Measurements from ENCODE around the gene MMP24. TPM values are rescaled to one million over a fixed set of nuclear protein-coding genes. Genes with fewer than 3 reads are reported as not detected.

Gene MMP24
- total and polyA plus RNA-seq, 2 experiments from 2014 or later, result 0.70 to 8.5 TPM

DNA sequence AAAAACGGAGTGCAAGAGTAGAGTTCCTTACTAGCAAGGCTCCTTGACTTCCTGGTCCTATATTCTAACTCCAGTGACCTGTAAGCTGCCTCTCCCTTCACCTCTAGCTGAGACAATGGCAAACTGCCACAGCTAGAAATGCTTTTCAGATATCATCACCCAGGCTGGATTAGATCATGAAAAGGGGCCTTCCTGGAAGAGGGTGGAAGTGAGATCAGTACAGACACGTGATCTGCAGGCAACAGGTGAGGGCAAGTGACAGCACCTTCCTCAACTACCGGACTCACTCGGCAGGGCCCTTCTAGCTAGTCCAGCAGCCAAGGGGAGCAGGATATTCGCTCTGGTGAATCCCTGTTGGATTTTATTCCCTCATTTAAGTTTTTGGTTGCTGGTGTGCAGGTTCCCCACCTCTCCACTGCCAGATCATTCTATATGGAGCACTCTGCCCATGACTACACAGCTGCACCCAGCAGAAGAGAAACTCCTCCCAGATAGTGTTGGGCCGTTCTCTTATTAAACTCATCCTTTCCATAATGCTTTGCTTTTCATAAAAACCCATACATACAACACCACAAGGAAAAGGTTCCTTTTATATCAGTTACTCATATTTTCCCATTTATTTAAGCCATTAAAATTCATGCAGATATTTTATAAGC, 92.1 kb downstream of the MMP24 start:
- Histone ChIP-seq H3K36me3 (ENCODE audit: low read depth) (no peaks in the 10 kb centered on the region), H2AFZ (no peak overlapping the region), H3K9me2 (ENCODE audit: insufficient read depth) (no peaks in the 10 kb centered on the region), H3K79me2 (ENCODE audit: insufficient read depth) (no peaks in the 10 kb centered on the region), H3K9ac (no peak overlapping the region), H3K4me2 (ENCODE audit: unreplicated experiment) (peak overlapping the region; percentile 73), H4K20me1 (ENCODE audit: insufficient read depth) (no peaks in the 10 kb centered on the region), H3K4me1 (ENCODE audit: insufficient read depth) (peaks cover 65% of the 10 kb centered on the region), H3K27me3 (replicated peaks; ENCODE audit: insufficient read depth) (no peaks in the 10 kb centered on the region), H3F3A (ENCODE audit: insufficient read depth) (peaks cover 56% of the 10 kb centered on the region), H3K4me3 (no peak overlapping the region), H3K9me3 (ENCODE audit: low read depth) (no peaks in the 10 kb centered on the region), H3K27ac (peak overlapping the region; percentile 90)
- 52 to 55% methylated on average over 6 of the region's 6 CpGs for WGBS, 2 experiments (ENCODE audit: low coverage in 1 of 2, low lambda C conversion rate in 2 of 2, missing lambda C conversion rate in 2 of 2)
- no peak for TF ChIP-seq EZH2phosphoT487 (IDR thresholded peaks at IDR 0.05; ENCODE audit: insufficient read depth, low read depth)
- no peak for TF ChIP-seq EZH2 (IDR thresholded peaks at IDR 0.05; ENCODE audit: insufficient read depth, poor library complexity, severe bottlenecking)
- in situ Hi-C loops (cut with MboI), result no loop called here
- peak; percentile 81 for DNase-seq

- no peaks in the 10 kb centered on the region for H3K36me3 ChIP-seq (ENCODE audit: low read depth)
- no peaks in the 10 kb centered on the region for H3K27me3 ChIP-seq (replicated peaks; ENCODE audit: insufficient read depth)
- no peaks in the 10 kb centered on the region for H3K9me2 ChIP-seq (ENCODE audit: insufficient read depth)
- H2AFZ ChIP-seq, result no peak overlapping the region
- DNase-seq, result peak; percentile 58
- H3K9me3 ChIP-seq (ENCODE audit: low read depth), result no peaks in the 10 kb centered on the region
- no peaks in the 10 kb centered on the region for H3K79me2 ChIP-seq (ENCODE audit: insufficient read depth)
- H3K9ac ChIP-seq, result peak overlapping the region; percentile 59; the same call in 1 of the 2 replicates
- WGBS, 2 experiments (ENCODE audit: low coverage in 1 of 2, low lambda C conversion rate in 2 of 2, missing lambda C conversion rate in 2 of 2), result 37% methylated on average over 5 of the region's 5 CpGs
- no peaks in the 10 kb centered on the region for H4K20me1 ChIP-seq (ENCODE audit: insufficient read depth)
- in situ Hi-C loops (cut with MboI), result no loop called here
- H3K4me3 ChIP-seq, result 0 out of 2 replicates have a peak overlapping the region, but pooled peaks have one; percentile 37
- peak overlapping the region; percentile 90 for H3K27ac ChIP-seq
- peaks cover 65% of the 10 kb centered on the region for H3K4me1 ChIP-seq (ENCODE audit: insufficient read depth)
- peaks cover 54% of the 10 kb centered on the region for H3F3A ChIP-seq (ENCODE audit: insufficient read depth)
- peak overlapping the region; percentile 73 for H3K4me2 ChIP-seq (ENCODE audit: unreplicated experiment)
- TF ChIP-seq EZH2phosphoT487 (IDR thresholded peaks at IDR 0.05; ENCODE audit: insufficient read depth, low read depth) (no peak), EZH2 (IDR thresholded peaks at IDR 0.05; ENCODE audit: insufficient read depth, poor library complexity, severe bottlenecking) (no peak)
Measured at GRCh38 chr20:35319192-35319870, 92.8 kb downstream of the MMP24 start.

DNA sequence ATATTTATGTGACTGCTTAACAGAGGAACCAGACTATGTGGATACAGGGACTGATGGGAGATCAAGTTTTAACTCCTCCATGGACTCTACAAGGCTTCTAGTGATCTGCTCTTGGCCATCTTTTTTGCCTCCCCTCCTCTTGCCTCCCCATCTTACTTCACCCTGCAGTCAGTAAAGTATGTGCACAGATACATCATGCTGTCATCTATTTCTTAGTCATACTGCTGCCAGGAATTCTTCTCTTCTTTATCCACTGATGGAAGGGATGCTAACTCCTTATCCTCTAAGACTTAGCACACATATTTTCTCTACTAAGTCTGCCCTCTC, 93.3 kb downstream of the MMP24 start:
- no peaks in the 10 kb centered on the region for H3K79me2 ChIP-seq (ENCODE audit: insufficient read depth)
- no peaks in the 10 kb centered on the region for H3K9me3 ChIP-seq (ENCODE audit: low read depth)
- H3K4me2 ChIP-seq (ENCODE audit: unreplicated experiment), result peak overlapping the region; percentile 73
- no peaks in the 10 kb centered on the region for H3K36me3 ChIP-seq (ENCODE audit: low read depth)
- DNase-seq, result peak; percentile 56
- peak overlapping the region; percentile 59; the same call in 1 of the 2 replicates for H3K9ac ChIP-seq
- no peaks in the 10 kb centered on the region for H3K27me3 ChIP-seq (replicated peaks; ENCODE audit: insufficient read depth)
- H3K4me3 ChIP-seq, result peak overlapping the region; percentile 37; the same call in 1 of the 2 replicates
- H3K27ac ChIP-seq, result peak overlapping the region; percentile 90
- peaks cover 60% of the 10 kb centered on the region for H3K4me1 ChIP-seq (ENCODE audit: insufficient read depth)
- H2AFZ ChIP-seq, result no peak overlapping the region
- no peak for TF ChIP-seq EZH2phosphoT487 (IDR thresholded peaks at IDR 0.05; ENCODE audit: insufficient read depth, low read depth)
- no peak for TF ChIP-seq EZH2 (IDR thresholded peaks at IDR 0.05; ENCODE audit: insufficient read depth, poor library complexity, severe bottlenecking)
- in situ Hi-C loops (cut with MboI), result no loop called here
- peaks cover 49% of the 10 kb centered on the region for H3F3A ChIP-seq (ENCODE audit: insufficient read depth)
- no peaks in the 10 kb centered on the region for H4K20me1 ChIP-seq (ENCODE audit: insufficient read depth)
- H3K9me2 ChIP-seq (ENCODE audit: insufficient read depth), result no peaks in the 10 kb centered on the region

DNA sequence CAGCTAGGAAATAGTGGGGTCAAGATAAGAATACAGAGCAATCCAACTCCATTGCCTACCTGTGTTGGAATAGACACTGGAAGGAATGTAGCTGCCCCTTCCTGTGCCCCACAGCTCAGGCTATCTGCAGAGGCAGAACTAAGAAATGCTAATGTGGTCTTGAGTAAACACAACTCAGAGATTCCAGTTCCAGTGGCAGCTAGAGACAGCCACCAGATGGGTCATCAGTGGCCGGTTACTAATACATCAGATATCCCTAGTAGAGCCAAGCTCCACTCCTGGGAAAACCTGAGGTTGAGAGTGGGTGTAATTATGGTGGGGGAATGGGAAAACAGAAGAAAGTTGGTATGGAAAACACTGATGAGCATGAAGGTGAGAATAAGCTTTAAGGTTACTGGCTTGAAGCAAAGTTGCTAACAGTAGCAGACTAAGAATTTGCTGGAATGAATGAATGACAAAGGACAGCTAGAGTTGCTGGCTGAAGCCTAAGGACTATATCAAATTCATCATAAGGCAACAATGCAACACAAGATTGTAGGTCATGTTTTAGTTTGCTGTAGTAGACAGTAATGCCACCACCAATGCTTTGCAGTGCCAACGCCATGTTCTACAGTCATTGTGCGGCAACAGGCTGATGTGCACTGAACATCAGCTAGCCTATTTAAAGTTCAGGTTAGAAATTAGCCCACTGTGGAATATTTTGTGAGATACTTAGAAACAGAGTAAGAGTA, 94.1 kb downstream of the MMP24 start:
- H3K9me2 ChIP-seq (ENCODE audit: insufficient read depth), result no peaks in the 10 kb centered on the region
- peak overlapping the region; percentile 59; the same call in 1 of the 2 replicates for H3K9ac ChIP-seq
- WGBS, 2 experiments (ENCODE audit: low coverage in 1 of 2, low lambda C conversion rate in 2 of 2, missing lambda C conversion rate in 2 of 2), result 66 to 74% methylated on average over 3 of the region's 3 CpGs
- H3K79me2 ChIP-seq (ENCODE audit: insufficient read depth), result no peaks in the 10 kb centered on the region
- H3K4me3 ChIP-seq, result peak overlapping the region; percentile 37; the same call in 1 of the 2 replicates
- no peaks in the 10 kb centered on the region for H3K27me3 ChIP-seq (replicated peaks; ENCODE audit: insufficient read depth)
- no peaks in the 10 kb centered on the region for H3K9me3 ChIP-seq (ENCODE audit: low read depth)
- H2AFZ ChIP-seq, result no peak overlapping the region
- peak overlapping the region; percentile 73 for H3K4me2 ChIP-seq (ENCODE audit: unreplicated experiment)
- H3F3A ChIP-seq (ENCODE audit: insufficient read depth), result peaks cover 46% of the 10 kb centered on the region
- peak; percentile 90 for DNase-seq
- peak overlapping the region; percentile 90 for H3K27ac ChIP-seq
- TF ChIP-seq EZH2 (IDR thresholded peaks at IDR 0.05; ENCODE audit: insufficient read depth, poor library complexity, severe bottlenecking), result no peak
- TF ChIP-seq EZH2phosphoT487 (IDR thresholded peaks at IDR 0.05; ENCODE audit: insufficient read depth, low read depth), result no peak
- in situ Hi-C loops (cut with MboI), result no loop called here
- no peaks in the 10 kb centered on the region for H4K20me1 ChIP-seq (ENCODE audit: insufficient read depth)
- H3K36me3 ChIP-seq (ENCODE audit: low read depth), result no peaks in the 10 kb centered on the region
- H3K4me1 ChIP-seq (ENCODE audit: insufficient read depth), result peaks cover 53% of the 10 kb centered on the region
